ENCODE results near the gene ALPG.
"Not testable (repeated sequence)": the region's sequence is repeated elsewhere in the genome, so short reads cannot be mapped to it uniquely, and the experiment has no call there.

- TF ChIP-seq EZH2 (IDR thresholded peaks at IDR 0.05; ENCODE audit: borderline replicate concordance, low read depth, low read length, severe bottlenecking), result not testable (repeated sequence)
- TF ChIP-seq, protein P1, sequence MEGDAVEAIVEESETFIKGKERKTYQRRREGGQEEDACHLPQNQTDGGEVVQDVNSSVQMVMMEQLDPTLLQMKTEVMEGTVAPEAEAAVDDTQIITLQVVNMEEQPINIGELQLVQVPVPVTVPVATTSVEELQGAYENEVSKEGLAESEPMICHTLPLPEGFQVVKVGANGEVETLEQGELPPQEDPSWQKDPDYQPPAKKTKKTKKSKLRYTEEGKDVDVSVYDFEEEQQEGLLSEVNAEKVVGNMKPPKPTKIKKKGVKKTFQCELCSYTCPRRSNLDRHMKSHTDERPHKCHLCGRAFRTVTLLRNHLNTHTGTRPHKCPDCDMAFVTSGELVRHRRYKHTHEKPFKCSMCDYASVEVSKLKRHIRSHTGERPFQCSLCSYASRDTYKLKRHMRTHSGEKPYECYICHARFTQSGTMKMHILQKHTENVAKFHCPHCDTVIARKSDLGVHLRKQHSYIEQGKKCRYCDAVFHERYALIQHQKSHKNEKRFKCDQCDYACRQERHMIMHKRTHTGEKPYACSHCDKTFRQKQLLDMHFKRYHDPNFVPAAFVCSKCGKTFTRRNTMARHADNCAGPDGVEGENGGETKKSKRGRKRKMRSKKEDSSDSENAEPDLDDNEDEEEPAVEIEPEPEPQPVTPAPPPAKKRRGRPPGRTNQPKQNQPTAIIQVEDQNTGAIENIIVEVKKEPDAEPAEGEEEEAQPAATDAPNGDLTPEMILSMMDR (IDR thresholded peaks at IDR 0.05; ENCODE audit: borderline replicate concordance, extremely low read depth, low read length, poor library complexity, severe bottlenecking), result not testable (repeated sequence)
Measured at GRCh38 chr2:232381204-232382031, 25.2 kb upstream of the ALPG start.

Measured in DND-41 (cell line).